B cell (primary cell): ENCODE results near the gene CST9. TPM values are rescaled to one million over a fixed set of nuclear protein-coding genes. Genes with fewer than 3 reads are reported as not detected.

ENCODE experiments used
- ATAC-seq: fragments of 200-7000 bp; cut with Tn5 transposase; one replicate; pipeline ENCODE4 v1.10.0; 2021; ENCODE audit warnings: low read depth, mild to moderate bottlenecking, moderate number of reproducible peaks, moderate library complexity
- CTCF ChIA-PET: fragments of 350-600 bp; sonication (Branson Sonifier 250); formaldehyde crosslinking; loops from one replicate; lab custom pipeline; 2021; ENCODE audit warnings: antibody characterized with exemption, inconsistent platforms; lab: Charles Lee
- POLR2A ChIA-PET: fragments of 350-600 bp; sonication (Branson Sonifier 250); formaldehyde crosslinking; loops from one replicate; lab custom pipeline; 2021; ENCODE audit warnings: antibody characterized with exemption; lab: Charles Lee
- DNase-seq: peaks from one replicate; pipeline ENCODE4 v3.0.0; 2013
- H2AFZ ChIP-seq: 2 replicates; pipeline ENCODE4 v1.6.1; 2012; ENCODE audit warnings: mild to moderate bottlenecking, low read depth, low read length; ENCODE audit not compliant: insufficient read depth, poor library complexity, severe bottlenecking
- H3K27ac ChIP-seq, 2 donors: 1 replicate in 1 of 2; 2 replicates in 1 of 2; pipeline ENCODE4 v1.5.1; 2012 to 2013; ENCODE audit warnings: low read length in 2 of 2, mild to moderate bottlenecking in 2 of 2, moderate library complexity in 1 of 2
- H3K27me3 ChIP-seq, 4 experiments: fragments of 200-600 bp in 1 of 4; sonication (generic) in 1 of 4; replicated peaks in 1 of 4; 1 replicate in 2 of 4; 2 replicates in 2 of 4; pipeline versions ENCODE4 v1.6.1 to v1.7.0; 2013 to 2016; ENCODE audit warnings: low read length in 3 of 4, mild to moderate bottlenecking in 2 of 4, mixed read lengths in 1 of 4, moderate library complexity in 1 of 4; ENCODE audit not compliant: insufficient read depth in 4 of 4, control insufficient read depth in 3 of 4; ENCODE audit errors: control extremely low read depth in 1 of 4
- H3K36me3 ChIP-seq, 2 experiments: replicated peaks in 1 of 2; 1 replicate in 1 of 2; 2 replicates in 1 of 2; pipeline versions ENCODE4 v1.6.1 to v1.7.1; 2013; ENCODE audit warnings: low read length in 1 of 2; ENCODE audit not compliant: insufficient read depth in 2 of 2, control insufficient read depth in 1 of 2; ENCODE audit errors: control extremely low read depth in 1 of 2, extremely low read depth in 1 of 2
- H3K4me1 ChIP-seq, 2 donors: fragments of 200-600 bp in 1 of 2; sonication (generic) in 1 of 2; 1 replicate in 1 of 2; 2 replicates in 1 of 2; pipeline versions ENCODE4 v1.5.1 to v1.6.1; 2013 to 2017; ENCODE audit warnings: low read length in 2 of 2; ENCODE audit not compliant: control insufficient read depth in 2 of 2, insufficient read depth in 2 of 2
- H3K4me2 ChIP-seq: replicated peaks from 2 replicates; pipeline ENCODE3; 2012; ENCODE audit warnings: mild to moderate bottlenecking, low read depth, low read length; ENCODE audit not compliant: poor library complexity, severe bottlenecking
- H3K4me3 ChIP-seq, 5 experiments: fragments of 200-600 bp in 1 of 5; sonication (generic) in 1 of 5; 1 replicate in 3 of 5; 2 replicates in 2 of 5; pipeline versions ENCODE4 v1.5.1 to v1.7.0; 2011 to 2016; ENCODE audit warnings: low read length in 4 of 5, mild to moderate bottlenecking in 4 of 5, low read depth in 2 of 5, control low read depth in 1 of 5, moderate library complexity in 1 of 5; ENCODE audit not compliant: insufficient read depth in 1 of 5; ENCODE audit errors: control extremely low read depth in 1 of 5, extremely low read depth in 1 of 5
- H3K79me2 ChIP-seq: fragments of 200-600 bp; sonication (generic); one replicate; pipeline ENCODE4 v1.6.0; 2016; ENCODE audit warnings: low read length; ENCODE audit not compliant: control insufficient read depth, insufficient read depth
- H3K9ac ChIP-seq: fragments of 200-600 bp; sonication (generic); 2 replicates; pipeline ENCODE4 v1.6.1; 2017; ENCODE audit warnings: mild to moderate bottlenecking, low read length, moderate library complexity
- H3K9me3 ChIP-seq, 3 donors: one replicate each; pipeline versions ENCODE4 v1.6.1 to v1.7.1; 2013; ENCODE audit warnings: low read length in 2 of 3; ENCODE audit not compliant: control insufficient read depth in 2 of 3, insufficient read depth in 1 of 3; ENCODE audit errors: control extremely low read depth in 1 of 3
- H4K20me1 ChIP-seq: 2 replicates; pipeline ENCODE4 v1.6.0; 2012; ENCODE audit warnings: mild to moderate bottlenecking, low read length; ENCODE audit not compliant: insufficient read depth, control insufficient read depth, poor library complexity, severe bottlenecking
- H3K27ac Mint-ChIP-seq: one replicate; pipeline ENCODE4 v1.8.0; 2021; ENCODE audit warnings: mixed read lengths
- H3K27me3 Mint-ChIP-seq: one replicate; pipeline ENCODE4 v1.8.0; 2021; ENCODE audit warnings: mixed read lengths
- H3K4me1 Mint-ChIP-seq: one replicate; pipeline ENCODE4 v1.8.0; 2021; ENCODE audit warnings: mixed read lengths
- H3K4me3 Mint-ChIP-seq: one replicate; pipeline ENCODE4 v1.8.0; 2021; ENCODE audit warnings: mixed read lengths
- H3K9me3 Mint-ChIP-seq: one replicate; pipeline ENCODE4 v1.8.0; 2022; ENCODE audit warnings: mixed read lengths; ENCODE audit not compliant: insufficient read depth
- EZH2 ChIP-seq: IDR thresholded peaks from 2 replicates; pipeline ENCODE4 v1.6.1; 2012; ENCODE audit warnings: borderline replicate concordance, low read depth, mild to moderate bottlenecking, moderate library complexity, low read length; ENCODE audit not compliant: insufficient read depth, poor library complexity, severe bottlenecking
- WGBS: methylation state at CpG from one replicate; pipeline ENCODE4 v1.1.5; 2013; ENCODE audit warnings: missing lambda C conversion rate; ENCODE audit not compliant: insufficient coverage; 5-methylcytosine and 5-hydroxymethylcytosine counted together
- intact Hi-C: fragments of 100-400 bp; cut with micrococcal nuclease; formaldehyde crosslinking; loops from one replicate; pipeline ENCODE4 v1.10.0; 2022
- polyA plus RNA-seq: library from polyadenylated mRNA; depleted of rRNA; stranded (reverse); fragments of >200 nt; gene quantifications from 2 replicates; pipeline ENCODE4 v1.2.3, GENCODE V29; 2012
- total RNA-seq, 2 donors: library from RNA; stranded (reverse); fragments of 120-200 nt in 1 of 2; gene quantifications; 1 replicate in 1 of 2; 2 replicates in 1 of 2; pipeline versions ENCODE4 v1.2.3 to v1.2.4, GENCODE V29; 2013 to 2022
- TF ChIP-seq, protein P1 (sequence below): fragments of 200-600 bp; IDR thresholded peaks from one replicate; pipeline ENCODE4 v1.8.0; 2022; ENCODE audit warnings: antibody characterized with exemption, mild to moderate bottlenecking

The CST9 gene
- total and polyA plus RNA-seq, 2 donors (not counting 1 experiment from before 2014, with no cell fraction given), result not detected

DNA sequence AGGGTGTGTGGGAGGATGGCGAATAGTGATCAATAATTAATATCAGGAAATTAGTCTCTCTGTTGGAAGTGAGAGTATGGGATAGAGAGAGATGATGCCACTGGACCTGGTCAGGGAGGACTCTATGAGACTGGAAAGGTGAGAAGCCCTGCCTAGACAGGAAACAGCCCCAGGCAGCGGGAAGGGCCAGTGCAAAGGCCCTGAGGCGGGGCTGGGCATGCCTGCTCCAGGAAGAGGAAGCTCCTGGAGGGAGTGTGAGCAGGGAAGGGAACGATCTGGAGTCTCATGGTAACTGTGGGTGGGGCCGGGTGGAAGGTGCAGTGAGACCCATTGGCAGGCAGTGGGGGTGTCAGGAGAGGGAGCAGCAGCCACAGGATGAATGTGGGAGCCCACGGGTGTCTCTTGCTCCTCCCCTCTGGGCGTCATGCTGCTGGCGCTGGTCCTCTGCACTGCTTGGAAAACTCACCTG is 33.8 kb upstream of the CST9 start:
- no peaks in the 10 kb centered on the region for H3K9me3 Mint-ChIP-seq
- H3K27ac Mint-ChIP-seq, result no peak overlapping the region
- DNase-seq, result no peak
- no peak for ATAC-seq
- no peaks in the 10 kb centered on the region for H3K36me3 ChIP-seq
- H3K27me3 ChIP-seq, result peaks cover 0 to 4% (median 0%) of the 10 kb centered on the region in 4 experiments
- H3K9ac ChIP-seq, result no peak overlapping the region
- no peak overlapping the region for H3K4me3 ChIP-seq
- H3K4me2 ChIP-seq, result no peak overlapping the region
- POLR2A ChIA-PET, result no interaction called here
- CTCF ChIA-PET, result no interaction called here
- WGBS, result 81% methylated on average over 8 of the region's 8 CpGs
- no peak overlapping the region for H3K27ac ChIP-seq
- H3K4me3 Mint-ChIP-seq, result no peak overlapping the region
- no peak overlapping the region for H2AFZ ChIP-seq
- H3K27me3 Mint-ChIP-seq, result peaks cover 24% of the 10 kb centered on the region
- H3K4me1 Mint-ChIP-seq, result peaks cover 10% of the 10 kb centered on the region
- H3K9me3 ChIP-seq, result no peaks in the 10 kb centered on the region
- TF ChIP-seq, protein P1, sequence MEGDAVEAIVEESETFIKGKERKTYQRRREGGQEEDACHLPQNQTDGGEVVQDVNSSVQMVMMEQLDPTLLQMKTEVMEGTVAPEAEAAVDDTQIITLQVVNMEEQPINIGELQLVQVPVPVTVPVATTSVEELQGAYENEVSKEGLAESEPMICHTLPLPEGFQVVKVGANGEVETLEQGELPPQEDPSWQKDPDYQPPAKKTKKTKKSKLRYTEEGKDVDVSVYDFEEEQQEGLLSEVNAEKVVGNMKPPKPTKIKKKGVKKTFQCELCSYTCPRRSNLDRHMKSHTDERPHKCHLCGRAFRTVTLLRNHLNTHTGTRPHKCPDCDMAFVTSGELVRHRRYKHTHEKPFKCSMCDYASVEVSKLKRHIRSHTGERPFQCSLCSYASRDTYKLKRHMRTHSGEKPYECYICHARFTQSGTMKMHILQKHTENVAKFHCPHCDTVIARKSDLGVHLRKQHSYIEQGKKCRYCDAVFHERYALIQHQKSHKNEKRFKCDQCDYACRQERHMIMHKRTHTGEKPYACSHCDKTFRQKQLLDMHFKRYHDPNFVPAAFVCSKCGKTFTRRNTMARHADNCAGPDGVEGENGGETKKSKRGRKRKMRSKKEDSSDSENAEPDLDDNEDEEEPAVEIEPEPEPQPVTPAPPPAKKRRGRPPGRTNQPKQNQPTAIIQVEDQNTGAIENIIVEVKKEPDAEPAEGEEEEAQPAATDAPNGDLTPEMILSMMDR, result no peak
- no peak for TF ChIP-seq EZH2
- no peaks in the 10 kb centered on the region for H4K20me1 ChIP-seq
- H3K79me2 ChIP-seq, result no peaks in the 10 kb centered on the region
- intact Hi-C loops, result no loop called here
- no peaks in the 10 kb centered on the region for H3K4me1 ChIP-seq

DNA sequence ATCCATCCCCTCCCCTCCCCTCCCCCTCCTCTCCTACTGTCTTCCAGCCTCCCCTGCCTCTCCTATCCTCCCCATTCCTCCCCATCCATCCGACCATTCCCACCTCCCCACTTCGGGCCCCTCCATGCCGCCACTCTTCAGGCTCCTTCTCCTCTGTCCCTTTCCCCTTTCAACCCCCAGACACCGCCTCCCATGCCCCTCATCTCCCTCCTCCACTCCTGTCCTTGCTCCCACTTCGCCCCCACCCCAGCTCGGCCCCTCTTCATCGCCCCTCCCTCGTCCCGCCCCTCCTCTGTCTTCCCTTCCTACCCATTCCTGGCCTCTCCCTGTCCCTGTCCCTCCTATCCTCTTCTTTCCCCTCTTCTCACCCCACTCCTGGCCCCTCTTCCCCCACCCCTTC is 32.6 kb upstream of the CST9 start:
- H3K4me2 ChIP-seq, result no peak overlapping the region
- POLR2A ChIA-PET, result no interaction called here

More for the DNA sequence above, 32.6 kb upstream of the CST9 start:
- no peaks in the 10 kb centered on the region for H3K9me3 ChIP-seq
- H4K20me1 ChIP-seq, result no peaks in the 10 kb centered on the region
- no peak overlapping the region for H3K27ac ChIP-seq
- H3K4me1 ChIP-seq, result no peaks in the 10 kb centered on the region
- TF ChIP-seq EZH2, result no peak
- TF ChIP-seq, protein P1, result no peak
- DNase-seq (no peak), ATAC-seq (no peak)
- Mint-ChIP-seq H3K4me3 (no peak overlapping the region), H3K27ac (no peak overlapping the region), H3K9me3 (no peaks in the 10 kb centered on the region), H3K4me1 (peaks cover 10% of the 10 kb centered on the region), H3K27me3 (peaks cover 25% of the 10 kb centered on the region)
- CTCF ChIA-PET, result no interaction called here
- H2AFZ ChIP-seq, result no peak overlapping the region
- intact Hi-C loops, result no loop called here
- peaks cover 0 to 4% (median 0%) of the 10 kb centered on the region in 4 experiments for H3K27me3 ChIP-seq
- H3K9ac ChIP-seq, result no peak overlapping the region
- no peaks in the 10 kb centered on the region for H3K79me2 ChIP-seq
- 73% methylated on average over 8 of the region's 9 CpGs for WGBS
- H3K36me3 ChIP-seq, result no peaks in the 10 kb centered on the region
- no peak overlapping the region for H3K4me3 ChIP-seq
